Activated naive CD4-positive, alpha-beta T cell treated with anti-CD3 and anti-CD28 coated beads for 36 hours (primary cell): ENCODE results near the gene APLF. TPM values are rescaled to one million over a fixed set of nuclear protein-coding genes. Genes with fewer than 3 reads are reported as not detected.

ENCODE experiments used
- CTCF ChIA-PET: fragments of 350-600 bp; sonication (Branson Sonifier 250); formaldehyde crosslinking; loops from one replicate; lab custom pipeline; 2021; ENCODE audit warnings: antibody characterized with exemption; lab: Charles Lee
- DNase-seq: peaks from one replicate; pipeline ENCODE4 v3.0.0-alpha.2; 2020
- H3K27ac Mint-ChIP-seq: one replicate; pipeline ENCODE4 v1.8.0; 2021; ENCODE audit warnings: mild to moderate bottlenecking, mixed read lengths
- H3K27me3 Mint-ChIP-seq: one replicate; pipeline ENCODE4 v1.8.0; 2021; ENCODE audit warnings: low read depth, mixed read lengths
- H3K36me3 Mint-ChIP-seq: one replicate; pipeline ENCODE4 v1.8.0; 2021; ENCODE audit warnings: low read depth, mixed read lengths
- H3K4me1 Mint-ChIP-seq: one replicate; pipeline ENCODE4 v1.8.0; 2021; ENCODE audit warnings: low read depth, mixed read lengths
- H3K4me3 Mint-ChIP-seq: one replicate; pipeline ENCODE4 v1.8.0; 2021; ENCODE audit warnings: mild to moderate bottlenecking, moderate library complexity, mixed read lengths
- H3K9me3 Mint-ChIP-seq: one replicate; pipeline ENCODE4 v1.8.0; 2021; ENCODE audit warnings: mixed read lengths
- intact Hi-C: fragments of 100-400 bp; cut with micrococcal nuclease; formaldehyde crosslinking; loops from one replicate; pipeline ENCODE4 v1.15.1; 2023
- total RNA-seq, 2 experiments: library from RNA; stranded (reverse); gene quantifications; one replicate each; pipeline ENCODE4 v1.2.3, GENCODE V29; 2021

APLF gene, protein sequence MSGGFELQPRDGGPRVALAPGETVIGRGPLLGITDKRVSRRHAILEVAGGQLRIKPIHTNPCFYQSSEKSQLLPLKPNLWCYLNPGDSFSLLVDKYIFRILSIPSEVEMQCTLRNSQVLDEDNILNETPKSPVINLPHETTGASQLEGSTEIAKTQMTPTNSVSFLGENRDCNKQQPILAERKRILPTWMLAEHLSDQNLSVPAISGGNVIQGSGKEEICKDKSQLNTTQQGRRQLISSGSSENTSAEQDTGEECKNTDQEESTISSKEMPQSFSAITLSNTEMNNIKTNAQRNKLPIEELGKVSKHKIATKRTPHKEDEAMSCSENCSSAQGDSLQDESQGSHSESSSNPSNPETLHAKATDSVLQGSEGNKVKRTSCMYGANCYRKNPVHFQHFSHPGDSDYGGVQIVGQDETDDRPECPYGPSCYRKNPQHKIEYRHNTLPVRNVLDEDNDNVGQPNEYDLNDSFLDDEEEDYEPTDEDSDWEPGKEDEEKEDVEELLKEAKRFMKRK
- total RNA-seq: 1 to 10 TPM; 2.4 to 2.7 TPM

DNA sequence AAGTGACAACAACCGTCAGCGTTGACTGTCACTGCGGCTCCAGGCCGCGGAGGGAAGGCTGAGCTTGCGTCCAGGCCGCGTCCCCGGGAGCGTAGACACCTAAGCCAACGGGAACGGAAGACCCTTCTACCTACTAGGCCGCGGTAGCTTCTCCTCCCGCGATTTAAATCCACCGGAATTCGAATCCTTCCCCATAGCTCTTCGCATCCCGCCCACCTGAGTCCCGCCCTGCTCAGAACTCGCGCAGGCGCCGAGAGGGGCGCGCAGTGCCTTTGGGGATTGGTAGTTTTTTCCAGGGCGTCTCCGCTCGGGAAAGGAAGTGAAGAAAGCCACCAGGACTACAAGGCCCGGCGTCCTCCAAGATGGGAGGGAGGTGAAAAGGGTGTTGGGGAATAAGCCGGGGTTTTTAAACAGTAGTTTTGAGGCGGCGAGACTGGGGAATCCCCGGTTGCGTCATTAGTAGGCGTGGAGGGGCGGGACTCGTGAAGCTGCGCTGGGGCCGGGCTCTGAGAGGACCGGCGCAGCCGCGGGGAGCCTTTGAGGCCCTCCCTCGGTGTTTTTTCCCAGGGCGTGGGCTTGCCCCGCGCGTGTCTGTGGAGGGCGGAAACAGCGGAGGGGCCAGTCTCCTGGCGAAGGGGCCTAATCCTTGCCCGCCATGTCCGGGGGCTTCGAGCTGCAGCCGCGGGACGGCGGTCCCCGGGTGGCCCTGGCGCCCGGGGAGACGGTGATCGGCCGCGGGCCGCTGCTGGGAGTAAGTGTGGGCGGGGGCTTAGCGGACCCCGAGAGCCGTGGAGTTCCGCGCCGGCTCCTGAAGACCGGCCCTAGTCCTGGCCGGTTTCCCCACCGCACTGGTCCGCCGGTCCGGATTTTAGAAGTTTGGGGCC, at the start of gene APLF, which contains the start of gene FBXO48:
TSS of gene APLF (plus strand) at position 509 of the 884 bp plus-strand sequence. CDS start at position 656, 147 bp downstream.
TSS of gene FBXO48 (minus strand) at position 218 of the 884 bp plus-strand sequence. CDS start 2,149 bp downstream, outside the sequence.
- Mint-ChIP-seq H3K27ac (peak within 1 kb of the TSS; percentile 93), H3K4me3 (peak within 1 kb of the TSS; percentile 94), H3K9me3 (no peaks in the 10 kb centered on the region), H3K4me1 (peaks cover 40% of the 10 kb centered on the region), H3K27me3 (no peaks in the 10 kb centered on the region), H3K36me3 (peaks cover 2% of the 10 kb centered on the region)
- intact Hi-C loops: loop anchor here (1.0 to 5.0 kb wide), 17 partner anchors 43 to 587 kb away; partner anchors contain the start of genes C1D and PNO1
- CTCF ChIA-PET: interaction anchor here (0.9 to 6.7 kb wide), 11 partner anchors 13 to 459 kb away, joined by 3 to 60 read pairs (median 6); no protein-coding TSS in a partner anchor
- DNase-seq: peak; percentile 99

DNA sequence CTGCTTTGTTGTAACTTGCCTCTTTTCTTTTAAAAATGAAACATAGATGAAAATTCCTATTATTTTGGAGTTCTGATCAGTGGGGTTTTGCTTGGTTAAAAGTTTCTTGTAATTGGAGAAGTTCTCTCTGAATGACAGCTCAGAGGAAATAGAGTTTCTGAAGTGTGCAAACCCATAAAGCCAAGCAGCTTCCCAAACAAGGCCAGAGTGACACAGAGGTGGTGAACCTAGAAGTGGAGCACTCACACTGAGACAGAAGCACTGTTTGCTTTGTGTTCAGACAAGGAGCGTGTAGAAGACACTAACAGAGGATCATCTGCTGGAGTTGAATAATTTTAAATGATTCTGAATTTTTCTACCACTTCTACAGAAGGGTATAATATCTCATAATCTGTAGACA, 49.5 kb upstream of the APLF start:
- Mint-ChIP-seq H3K27ac (no peak overlapping the region), H3K4me1 (no peaks in the 10 kb centered on the region), H3K27me3 (peaks cover 2% of the 10 kb centered on the region), H3K4me3 (no peak overlapping the region), H3K9me3 (no peaks in the 10 kb centered on the region), H3K36me3 (no peaks in the 10 kb centered on the region)
- CTCF ChIA-PET: no interaction called here
- DNase-seq: no peak
- intact Hi-C loops: no loop called here

DNA sequence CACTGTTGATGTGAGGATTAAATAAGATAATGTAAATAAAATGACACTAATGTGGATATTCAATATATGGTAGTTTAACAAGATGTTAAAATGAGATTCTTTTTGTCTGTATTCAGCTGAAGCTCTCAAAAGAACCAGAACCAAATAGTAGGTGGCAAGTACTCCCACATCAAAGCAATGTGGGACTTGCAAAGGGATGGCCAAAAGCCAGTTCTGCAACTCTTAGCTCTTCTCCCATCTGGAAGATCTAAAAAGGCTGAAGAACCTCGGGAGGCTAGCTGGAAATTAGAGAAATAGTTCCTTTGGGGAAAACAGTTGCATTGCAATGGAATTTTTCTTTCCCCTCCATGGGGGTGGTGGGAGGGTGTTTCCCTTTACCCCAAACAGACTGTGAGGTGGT, 49.0 kb upstream of the APLF start:
- intact Hi-C loops: no loop called here
- H3K4me1 Mint-ChIP-seq: no peaks in the 10 kb centered on the region

DNA sequence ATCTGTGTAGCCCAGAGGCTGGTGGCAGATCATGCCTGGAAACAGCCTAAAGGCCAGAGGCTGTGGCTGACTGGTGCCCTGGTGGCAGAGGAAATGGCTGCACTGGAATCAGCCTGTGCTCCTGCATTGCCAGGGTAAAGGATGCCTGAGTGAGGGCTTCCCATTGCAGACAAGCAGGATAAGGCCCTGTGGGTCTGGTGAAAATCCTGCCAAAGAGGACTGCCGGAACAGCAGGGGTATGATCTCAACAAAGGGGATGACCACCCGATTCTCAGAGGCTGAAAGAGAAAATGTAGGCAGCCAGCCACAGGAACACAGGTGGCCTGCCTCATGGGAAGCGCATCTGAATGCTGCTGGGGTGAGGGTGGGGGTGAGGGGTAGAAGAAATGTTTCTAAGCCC, 48.5 kb upstream of the APLF start:
- DNase-seq: no peak
- Mint-ChIP-seq H3K4me1 (no peaks in the 10 kb centered on the region), H3K27ac (no peak overlapping the region), H3K4me3 (no peak overlapping the region), H3K9me3 (no peaks in the 10 kb centered on the region), H3K27me3 (peaks cover 2% of the 10 kb centered on the region), H3K36me3 (no peaks in the 10 kb centered on the region)
- intact Hi-C loops: no loop called here
- CTCF ChIA-PET: interaction anchor here (0.5 kb wide), 1 partner anchor 166 kb away, joined by 3 read pairs; no protein-coding TSS in a partner anchor

More for the DNA sequence above, 49.0 kb upstream of the APLF start:
- no peak overlapping the region for H3K27ac Mint-ChIP-seq
- no peak overlapping the region for H3K4me3 Mint-ChIP-seq
- no peaks in the 10 kb centered on the region for H3K9me3 Mint-ChIP-seq
- H3K27me3 Mint-ChIP-seq: peaks cover 2% of the 10 kb centered on the region
- CTCF ChIA-PET: interaction anchor here (0.5 kb wide), 1 partner anchor 165 kb away, joined by 3 read pairs; no protein-coding TSS in a partner anchor
- no peaks in the 10 kb centered on the region for H3K36me3 Mint-ChIP-seq
- DNase-seq: no peak

DNA sequence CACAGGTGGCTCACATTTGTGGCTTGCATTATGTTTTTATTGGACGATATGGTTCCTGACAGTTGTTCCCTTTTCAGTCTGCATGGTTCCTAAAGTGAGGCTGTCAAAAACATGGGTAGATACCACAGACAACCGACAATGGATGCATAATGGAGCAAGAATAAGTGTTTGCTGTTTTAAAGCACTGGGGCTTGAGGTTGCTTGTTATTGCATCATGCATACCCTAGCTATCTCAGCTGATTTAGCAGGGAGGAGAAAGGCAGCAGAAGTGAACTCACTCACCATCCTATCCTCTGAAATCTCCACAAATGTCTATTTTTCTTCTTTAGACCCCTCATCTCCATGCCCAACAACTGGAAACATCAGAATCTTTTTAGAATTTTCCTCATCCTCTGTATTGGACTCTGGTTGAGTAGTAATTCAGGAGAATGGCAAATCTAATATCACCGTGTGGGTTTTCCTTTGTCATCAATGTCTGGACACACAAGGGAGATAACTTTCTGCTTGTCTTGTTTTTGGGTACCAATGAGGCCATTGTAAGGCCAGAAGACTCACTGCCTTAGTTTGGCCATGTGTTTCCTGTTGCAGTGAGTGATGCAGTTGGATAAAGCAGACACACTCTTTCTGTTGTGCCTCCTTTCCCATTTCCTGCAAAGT, 47.0 kb upstream of the APLF start:
- intact Hi-C loops: no loop called here
- Mint-ChIP-seq H3K27ac (no peak overlapping the region), H3K27me3 (peaks cover 2% of the 10 kb centered on the region), H3K36me3 (no peaks in the 10 kb centered on the region), H3K4me1 (no peaks in the 10 kb centered on the region), H3K9me3 (no peaks in the 10 kb centered on the region), H3K4me3 (no peak overlapping the region)
- CTCF ChIA-PET: no interaction called here
- no peak for DNase-seq

DNA sequence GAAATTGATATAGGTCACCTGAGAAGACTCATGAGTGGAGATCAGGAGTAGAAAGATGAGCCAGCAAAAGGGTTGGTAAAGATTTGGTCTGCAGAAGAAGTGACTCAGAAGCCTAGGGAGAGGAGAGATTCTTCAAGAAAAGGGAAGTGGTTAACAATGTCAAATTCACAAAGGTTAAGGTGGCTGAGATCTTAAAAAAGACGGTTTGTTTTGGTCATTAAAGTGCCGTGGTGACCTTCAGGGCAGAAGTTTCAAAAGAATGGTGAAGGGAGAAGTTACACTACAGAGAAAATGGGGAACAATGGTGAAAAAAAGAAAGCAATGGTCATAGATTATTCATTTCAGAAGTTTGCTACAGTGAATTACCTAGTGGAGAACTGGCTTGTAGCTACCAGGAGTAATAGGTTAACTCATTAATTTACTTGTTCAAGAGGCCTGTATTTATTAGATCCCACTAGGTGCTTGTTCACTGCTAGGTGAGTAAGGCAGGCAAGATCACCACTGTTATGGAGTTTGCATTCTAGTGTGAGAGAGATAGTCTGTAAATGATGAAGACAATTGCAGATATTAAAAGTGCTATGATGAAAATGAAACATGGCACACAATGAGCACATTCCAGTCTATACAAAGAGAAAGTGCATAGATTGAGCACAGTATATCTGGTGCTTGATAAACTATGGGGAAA, 43.3 kb upstream of the APLF start:
- Mint-ChIP-seq H3K4me3 (no peak overlapping the region), H3K4me1 (no peaks in the 10 kb centered on the region), H3K27ac (no peak overlapping the region), H3K36me3 (no peaks in the 10 kb centered on the region), H3K27me3 (peaks cover 2% of the 10 kb centered on the region), H3K9me3 (no peaks in the 10 kb centered on the region)
- intact Hi-C loops: loop anchor here (1.0 kb wide), 2 partner anchors 37 to 43 kb away; partner anchors contain the start of genes APLF and FBXO48
- DNase-seq: no peak
- CTCF ChIA-PET: interaction anchor here (1.2 to 1.3 kb wide), 2 partner anchors 18 to 125 kb away, joined by 3 to 7 read pairs; no protein-coding TSS in a partner anchor

DNA sequence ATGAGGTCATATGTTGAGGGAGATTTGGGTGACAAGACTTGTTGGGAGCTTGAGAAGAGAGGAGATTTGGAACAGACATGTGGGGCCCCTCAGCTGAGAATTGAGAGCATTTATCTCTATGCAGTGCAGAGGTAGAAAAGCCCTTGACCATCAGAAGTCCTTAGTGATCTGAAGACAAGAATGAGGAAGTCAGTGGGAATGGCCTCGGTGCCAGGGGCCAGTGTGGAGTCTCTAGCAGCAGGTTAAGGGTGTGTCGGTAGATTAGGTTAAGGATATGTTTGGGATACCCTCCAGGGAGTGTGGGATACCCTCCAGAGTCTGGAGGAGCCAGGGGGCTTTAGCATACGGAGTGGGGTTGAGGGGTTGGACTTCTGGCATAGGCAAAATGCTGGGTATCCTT, 41.9 kb upstream of the APLF start:
- H3K36me3 Mint-ChIP-seq: no peaks in the 10 kb centered on the region
- DNase-seq: no peak
- no peaks in the 10 kb centered on the region for H3K4me1 Mint-ChIP-seq
- H3K27ac Mint-ChIP-seq: no peak overlapping the region
- H3K9me3 Mint-ChIP-seq: no peaks in the 10 kb centered on the region
- no peak overlapping the region for H3K4me3 Mint-ChIP-seq
- intact Hi-C loops: no loop called here
- no peaks in the 10 kb centered on the region for H3K27me3 Mint-ChIP-seq
- CTCF ChIA-PET: no interaction called here

DNA sequence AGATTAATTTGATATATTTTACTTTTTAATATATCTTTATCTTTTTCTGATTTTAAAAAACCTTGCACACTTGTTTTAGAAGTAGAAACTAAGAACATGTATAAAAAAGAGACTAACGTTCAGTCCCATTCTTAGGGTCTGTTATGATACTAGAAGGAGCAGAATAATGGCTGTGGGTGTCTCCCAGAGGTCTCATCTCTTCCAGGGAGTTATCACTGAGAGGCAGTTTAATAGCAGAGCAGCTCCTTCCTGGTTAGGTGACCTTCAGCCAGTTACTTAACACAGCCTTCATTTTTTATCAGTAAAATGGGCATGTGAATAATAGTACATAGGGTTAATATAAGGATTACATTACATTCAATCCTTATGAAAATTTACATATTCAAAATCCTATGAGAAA, 40.9 kb upstream of the APLF start:
- H3K27ac Mint-ChIP-seq: no peak overlapping the region
- H3K36me3 Mint-ChIP-seq: no peaks in the 10 kb centered on the region
- no peaks in the 10 kb centered on the region for H3K4me1 Mint-ChIP-seq
- no peak overlapping the region for H3K4me3 Mint-ChIP-seq
- no peaks in the 10 kb centered on the region for H3K27me3 Mint-ChIP-seq
- CTCF ChIA-PET: no interaction called here
- intact Hi-C loops: no loop called here
- H3K9me3 Mint-ChIP-seq: no peaks in the 10 kb centered on the region
- DNase-seq: no peak

DNA sequence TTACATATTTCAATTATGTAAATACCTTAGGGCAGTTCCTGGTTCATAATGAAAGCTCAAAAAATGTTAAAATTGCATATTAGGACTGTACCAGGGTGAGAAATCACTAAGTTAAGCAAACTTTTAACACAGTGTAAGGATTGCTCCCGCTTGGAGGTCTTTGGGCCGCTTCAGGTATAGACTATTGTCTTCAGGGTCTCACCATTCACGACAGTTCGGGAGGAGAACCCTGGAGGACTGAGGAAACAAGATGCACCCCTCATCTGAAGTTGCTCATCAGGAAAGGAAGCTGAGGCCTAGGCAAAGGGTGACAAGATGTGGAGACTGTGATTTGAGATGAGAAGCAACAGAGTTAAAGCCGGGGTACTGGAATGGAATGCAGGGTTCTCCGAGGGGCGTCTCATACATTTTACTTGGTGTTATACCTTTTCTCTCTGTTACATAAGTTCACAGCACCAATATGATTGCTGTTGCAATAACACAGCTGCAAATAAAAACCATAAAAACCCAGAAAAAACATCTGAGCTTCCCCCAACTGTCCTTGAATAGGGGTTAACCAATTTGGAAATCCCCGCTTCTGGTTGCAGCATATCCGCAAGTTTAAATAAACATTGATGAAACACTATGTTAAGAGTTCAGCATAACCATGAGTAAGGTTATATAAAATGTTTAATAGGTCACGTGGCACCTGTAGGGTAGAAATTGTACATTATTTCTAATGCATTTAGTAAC, 40.4 kb upstream of the APLF start:
- intact Hi-C loops: no loop called here
- no peaks in the 10 kb centered on the region for H3K9me3 Mint-ChIP-seq
- DNase-seq: no peak
- H3K4me3 Mint-ChIP-seq: no peak overlapping the region
- CTCF ChIA-PET: no interaction called here
- no peak overlapping the region for H3K27ac Mint-ChIP-seq
- H3K4me1 Mint-ChIP-seq: no peaks in the 10 kb centered on the region
- no peaks in the 10 kb centered on the region for H3K27me3 Mint-ChIP-seq
- H3K36me3 Mint-ChIP-seq: no peaks in the 10 kb centered on the region

DNA sequence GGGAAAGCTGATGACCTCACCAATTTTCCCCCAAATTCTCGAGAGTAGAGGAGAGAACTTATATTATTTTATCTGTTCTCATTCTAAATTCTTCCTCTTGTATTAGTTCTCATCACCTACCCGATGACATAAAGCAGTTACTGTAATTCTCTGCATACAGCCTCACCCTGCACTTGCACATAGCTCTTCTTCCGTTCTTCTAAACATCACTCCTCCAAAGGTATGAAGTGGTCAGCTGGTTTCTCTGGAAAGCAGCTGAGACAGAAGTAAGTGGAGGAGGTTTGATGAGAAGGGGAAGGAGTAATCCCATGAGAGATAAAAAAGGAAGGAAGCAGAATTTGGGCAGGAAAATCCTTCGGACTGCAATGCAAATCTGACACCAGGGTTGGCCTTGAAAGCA, 39.3 kb upstream of the APLF start:
- Mint-ChIP-seq H3K4me1 (no peaks in the 10 kb centered on the region), H3K36me3 (no peaks in the 10 kb centered on the region), H3K4me3 (no peak overlapping the region), H3K27me3 (no peaks in the 10 kb centered on the region), H3K9me3 (no peaks in the 10 kb centered on the region), H3K27ac (no peak overlapping the region)
- intact Hi-C loops: no loop called here
- CTCF ChIA-PET: interaction anchor here (0.9 to 1.0 kb wide), 3 partner anchors 12 to 40 kb away, joined by 3 to 5 read pairs (median 3); no protein-coding TSS in a partner anchor
- no peak for DNase-seq

DNA sequence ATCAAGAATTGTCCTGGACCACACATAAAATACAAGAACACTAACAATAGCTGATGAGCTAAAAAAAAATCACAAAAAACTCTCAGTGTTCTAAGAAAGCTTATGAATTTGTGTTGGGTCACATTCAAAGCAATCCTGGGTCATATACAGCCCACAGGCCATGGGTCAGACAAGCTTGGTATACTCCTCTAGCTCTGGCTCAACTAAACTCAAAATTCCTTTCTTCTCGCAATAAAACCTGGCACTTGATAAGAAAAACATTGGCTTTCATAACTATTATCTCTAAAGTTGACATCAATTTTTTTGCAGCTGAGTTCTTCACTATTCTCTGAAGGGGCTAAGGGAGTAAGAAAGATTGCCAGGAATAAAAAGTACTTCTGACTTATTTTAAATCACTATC, 38.6 kb upstream of the APLF start:
- Mint-ChIP-seq H3K4me3 (no peak overlapping the region), H3K4me1 (no peaks in the 10 kb centered on the region), H3K27me3 (no peaks in the 10 kb centered on the region), H3K36me3 (no peaks in the 10 kb centered on the region), H3K9me3 (no peaks in the 10 kb centered on the region), H3K27ac (no peak overlapping the region)
- no peak for DNase-seq
- CTCF ChIA-PET: interaction anchor here (0.9 to 1.0 kb wide), 3 partner anchors 12 to 39 kb away, joined by 3 to 5 read pairs (median 3); no protein-coding TSS in a partner anchor
- intact Hi-C loops: no loop called here
